Parathyroid adenoma (tissue), 2 donors: Measurements from ENCODE around the gene GALNT15.

ENCODE experiments used
- H2AFZ ChIP-seq: fragments of 300-600 bp; sonication (generic); one replicate; pipeline ENCODE4 v1.7.0; 2017; ENCODE audit warnings: antibody characterized with exemption, mild to moderate bottlenecking
- H3K27ac ChIP-seq: fragments of 300-600 bp; sonication (generic); one replicate; pipeline ENCODE4 v1.7.0; 2017
- H3K27me3 ChIP-seq: fragments of 300-600 bp; sonication (generic); one replicate; pipeline ENCODE4 v1.7.0; 2017; ENCODE audit warnings: low read length; ENCODE audit not compliant: control insufficient read depth, insufficient read depth
- H3K36me3 ChIP-seq: fragments of 300-600 bp; sonication (generic); one replicate; pipeline ENCODE4 v1.7.0; 2017; ENCODE audit warnings: low read length; ENCODE audit not compliant: control insufficient read depth, insufficient read depth
- H3K4me1 ChIP-seq: fragments of 300-600 bp; sonication (generic); one replicate; pipeline ENCODE4 v1.7.0; 2017; ENCODE audit warnings: control low read depth
- H3K4me2 ChIP-seq: fragments of 300-600 bp; sonication (generic); one replicate; pipeline ENCODE4 v1.7.0; 2017; ENCODE audit warnings: low read length
- H3K4me3 ChIP-seq: fragments of 300-600 bp; sonication (generic); one replicate; pipeline ENCODE4 v1.7.0; 2017; ENCODE audit warnings: low read depth, low read length
- H3K79me2 ChIP-seq: fragments of 300-600 bp; sonication (generic); one replicate; pipeline ENCODE4 v1.7.0; 2017; ENCODE audit warnings: control low read depth
- H3K9ac ChIP-seq: fragments of 300-600 bp; sonication (generic); one replicate; pipeline ENCODE4 v1.7.0; 2017; ENCODE audit warnings: mild to moderate bottlenecking
- H3K9me3 ChIP-seq: fragments of 300-600 bp; sonication (generic); one replicate; pipeline ENCODE4 v1.7.0; 2017; ENCODE audit warnings: low read length; ENCODE audit not compliant: control insufficient read depth
- TF ChIP-seq, protein P1 (sequence below): fragments of 300-600 bp; sonication (generic); IDR thresholded peaks from one replicate; pipeline ENCODE4 v1.7.0; 2017; ENCODE audit warnings: antibody characterized with exemption, mild to moderate bottlenecking
- donor health status: primary hyperparathyroidism.

The GALNT15 gene

DNA sequence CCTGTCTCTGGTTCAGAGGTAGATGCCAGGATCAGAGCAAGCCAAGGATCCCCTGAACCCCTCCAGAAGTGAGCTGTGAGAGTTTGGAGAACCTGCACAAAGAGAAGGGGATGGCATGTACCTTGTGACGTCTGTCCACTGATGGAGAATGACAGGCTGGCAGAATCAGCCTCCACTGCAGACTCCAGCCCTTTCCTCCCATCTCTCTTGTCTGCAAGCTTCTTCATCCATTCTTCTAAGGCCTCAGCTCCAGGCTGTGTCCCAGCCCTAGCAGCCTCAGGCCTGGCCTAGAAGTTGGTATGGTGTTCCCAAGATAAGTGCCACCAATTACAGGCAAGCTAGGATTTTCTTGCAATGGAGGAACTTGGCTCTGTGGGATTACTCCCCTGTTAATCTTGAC, 8.6 kb downstream of the GALNT15 start:
- H3K9ac ChIP-seq = no peak overlapping the region
- no peak overlapping the region for H3K27ac ChIP-seq
- no peaks in the 10 kb centered on the region for H3K36me3 ChIP-seq
- H3K4me2 ChIP-seq = no peak overlapping the region
- no peaks in the 10 kb centered on the region for H3K4me1 ChIP-seq
- H3K79me2 ChIP-seq = no peaks in the 10 kb centered on the region
- no peaks in the 10 kb centered on the region for H3K27me3 ChIP-seq
- no peak overlapping the region for H2AFZ ChIP-seq
- H3K4me3 ChIP-seq = no peak overlapping the region
- TF ChIP-seq, protein P1, sequence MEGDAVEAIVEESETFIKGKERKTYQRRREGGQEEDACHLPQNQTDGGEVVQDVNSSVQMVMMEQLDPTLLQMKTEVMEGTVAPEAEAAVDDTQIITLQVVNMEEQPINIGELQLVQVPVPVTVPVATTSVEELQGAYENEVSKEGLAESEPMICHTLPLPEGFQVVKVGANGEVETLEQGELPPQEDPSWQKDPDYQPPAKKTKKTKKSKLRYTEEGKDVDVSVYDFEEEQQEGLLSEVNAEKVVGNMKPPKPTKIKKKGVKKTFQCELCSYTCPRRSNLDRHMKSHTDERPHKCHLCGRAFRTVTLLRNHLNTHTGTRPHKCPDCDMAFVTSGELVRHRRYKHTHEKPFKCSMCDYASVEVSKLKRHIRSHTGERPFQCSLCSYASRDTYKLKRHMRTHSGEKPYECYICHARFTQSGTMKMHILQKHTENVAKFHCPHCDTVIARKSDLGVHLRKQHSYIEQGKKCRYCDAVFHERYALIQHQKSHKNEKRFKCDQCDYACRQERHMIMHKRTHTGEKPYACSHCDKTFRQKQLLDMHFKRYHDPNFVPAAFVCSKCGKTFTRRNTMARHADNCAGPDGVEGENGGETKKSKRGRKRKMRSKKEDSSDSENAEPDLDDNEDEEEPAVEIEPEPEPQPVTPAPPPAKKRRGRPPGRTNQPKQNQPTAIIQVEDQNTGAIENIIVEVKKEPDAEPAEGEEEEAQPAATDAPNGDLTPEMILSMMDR = no peak
- H3K9me3 ChIP-seq = no peaks in the 10 kb centered on the region

DNA sequence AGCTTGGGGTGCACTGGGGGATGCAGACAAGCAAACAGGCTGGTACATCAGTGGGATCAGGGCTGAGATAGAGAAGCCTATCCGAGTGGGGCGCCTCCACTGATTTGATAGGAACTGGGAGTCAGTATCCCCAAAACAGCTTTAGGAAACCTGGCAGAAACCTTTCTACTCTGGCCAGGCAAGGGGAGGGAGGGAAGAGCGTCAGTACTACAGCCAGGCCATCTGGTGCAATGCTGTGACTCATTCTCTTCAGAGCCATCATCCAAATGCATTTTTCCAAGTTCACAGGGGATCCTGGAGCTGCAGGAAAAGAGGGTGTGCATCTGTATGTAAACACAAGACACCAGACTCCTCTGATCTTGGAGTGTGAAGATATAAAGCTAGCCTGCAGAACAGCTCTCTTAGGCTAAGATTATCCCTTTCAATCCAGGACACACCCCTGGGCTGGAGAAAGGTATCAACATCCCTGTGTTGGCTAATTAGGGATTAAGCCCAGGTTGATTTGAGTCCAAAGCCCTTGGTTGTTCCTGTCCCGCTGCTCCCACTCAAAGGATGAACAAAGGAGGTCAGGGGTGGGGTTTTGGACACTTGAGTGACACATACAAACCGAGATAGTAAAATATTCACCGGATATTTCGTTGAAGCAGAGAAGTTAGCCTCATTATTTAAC, 9.3 kb downstream of the GALNT15 start:
- Histone ChIP-seq H3K36me3 (no peaks in the 10 kb centered on the region), H3K4me2 (no peak overlapping the region), H3K9ac (no peak overlapping the region), H3K79me2 (no peaks in the 10 kb centered on the region), H3K27me3 (no peaks in the 10 kb centered on the region), H2AFZ (no peak overlapping the region), H3K27ac (no peak overlapping the region), H3K4me3 (no peak overlapping the region), H3K9me3 (no peaks in the 10 kb centered on the region), H3K4me1 (no peaks in the 10 kb centered on the region)
- TF ChIP-seq, protein P1 = no peak

DNA sequence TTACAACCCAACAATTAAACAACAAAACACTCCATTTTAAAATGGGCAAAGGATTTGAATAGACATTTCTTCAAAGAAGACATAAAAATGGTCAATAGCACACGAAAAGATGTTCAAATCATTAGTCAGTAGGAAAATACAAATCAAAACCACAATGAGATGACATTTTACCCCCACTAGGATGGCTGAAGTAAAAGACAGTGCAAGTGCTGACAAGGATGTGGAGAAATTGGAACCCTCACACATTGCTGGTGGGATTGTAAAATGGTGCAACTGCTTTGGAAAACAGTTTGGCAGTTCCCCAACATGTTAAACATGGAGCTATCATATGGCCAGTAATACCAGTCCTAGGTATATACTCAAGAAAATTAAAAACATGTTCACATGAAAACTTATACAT, 11.6 kb downstream of the GALNT15 start:
- no peaks in the 10 kb centered on the region for H3K4me1 ChIP-seq
- H3K4me2 ChIP-seq = no peak overlapping the region
- H3K4me3 ChIP-seq = no peak overlapping the region
- TF ChIP-seq, protein P1 = no peak
- H3K27me3 ChIP-seq = no peaks in the 10 kb centered on the region
- no peak overlapping the region for H2AFZ ChIP-seq
- H3K79me2 ChIP-seq = no peaks in the 10 kb centered on the region
- H3K9me3 ChIP-seq = no peaks in the 10 kb centered on the region
- no peak overlapping the region for H3K9ac ChIP-seq
- no peak overlapping the region for H3K27ac ChIP-seq
- H3K36me3 ChIP-seq = no peaks in the 10 kb centered on the region

DNA sequence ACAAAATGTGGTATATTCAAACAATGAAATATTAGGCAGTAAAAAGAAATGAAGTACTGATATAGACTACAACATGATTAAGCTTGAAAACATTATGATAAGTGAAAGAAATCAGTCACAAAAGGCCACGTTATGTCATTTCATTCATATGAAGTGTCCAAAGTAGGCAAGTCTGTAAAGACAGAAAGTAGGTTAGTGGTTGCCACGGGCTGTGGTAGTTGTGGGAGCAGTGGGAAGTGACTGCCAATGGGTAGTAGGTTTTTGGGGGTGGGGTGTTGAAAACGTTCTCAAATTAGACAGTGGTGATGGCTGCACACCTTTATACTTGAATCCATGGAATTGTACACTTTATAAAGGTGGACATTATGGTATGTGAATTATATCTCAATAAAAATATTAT, 12.1 kb downstream of the GALNT15 start:
- Histone ChIP-seq H3K4me2 (no peak overlapping the region), H3K4me3 (no peak overlapping the region), H3K36me3 (no peaks in the 10 kb centered on the region), H3K79me2 (no peaks in the 10 kb centered on the region), H3K27ac (no peak overlapping the region), H3K4me1 (no peaks in the 10 kb centered on the region), H3K9me3 (no peaks in the 10 kb centered on the region), H2AFZ (no peak overlapping the region), H3K27me3 (no peaks in the 10 kb centered on the region), H3K9ac (no peak overlapping the region)
- TF ChIP-seq, protein P1 = no peak

DNA sequence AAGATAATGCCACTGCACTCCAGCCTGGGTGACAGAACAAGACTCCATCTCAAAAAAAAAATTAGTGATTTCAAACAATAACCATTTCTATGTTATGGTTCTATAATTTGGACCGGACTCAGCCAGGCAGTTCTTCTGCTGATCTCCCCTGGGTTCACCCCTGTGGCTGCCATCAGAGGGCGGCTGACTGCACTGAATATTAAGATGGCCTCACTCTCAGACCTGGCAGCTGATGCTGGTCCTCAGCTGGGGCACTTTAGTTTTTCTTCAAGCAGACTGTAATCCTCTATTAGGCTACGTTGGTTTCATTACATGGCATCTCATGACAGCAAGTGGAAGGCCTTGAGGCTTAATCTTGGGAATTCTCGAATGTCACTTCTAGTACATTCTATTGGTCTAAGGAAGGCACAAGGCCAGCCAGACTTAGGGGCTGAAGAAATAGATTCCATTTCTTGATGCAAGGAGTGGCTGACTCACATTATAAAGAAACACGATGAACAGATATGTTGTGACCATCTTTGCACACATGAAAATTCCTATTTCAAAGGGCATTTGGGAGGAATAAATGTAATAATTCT, 12.8 kb downstream of the GALNT15 start:
- H3K4me2 ChIP-seq = no peak overlapping the region
- H3K27ac ChIP-seq = no peak overlapping the region
- no peaks in the 10 kb centered on the region for H3K9me3 ChIP-seq
- H3K27me3 ChIP-seq = no peaks in the 10 kb centered on the region
- H3K4me3 ChIP-seq = no peak overlapping the region
- no peaks in the 10 kb centered on the region for H3K36me3 ChIP-seq
- no peaks in the 10 kb centered on the region for H3K79me2 ChIP-seq
- TF ChIP-seq, protein P1 = no peak
- no peak overlapping the region for H2AFZ ChIP-seq
- H3K9ac ChIP-seq = no peak overlapping the region
- H3K4me1 ChIP-seq = no peaks in the 10 kb centered on the region
